Karpas-422 (cell line): Measurements from ENCODE around the gene SUB1. TPM values are rescaled to one million over a fixed set of nuclear protein-coding genes. Genes with fewer than 3 reads are reported as not detected.
"Not testable (repeated sequence)": the region's sequence is repeated elsewhere in the genome, so short reads cannot be mapped to it uniquely, and the experiment has no call there.

ENCODE experiments used
- DNase-seq: peaks from one replicate; pipeline ENCODE4 v3.0.0-alpha.2; 2015
- H2AFZ ChIP-seq: fragments of 200-600 bp; sonication (generic); 2 replicates; pipeline ENCODE4 v1.6.1; 2014; ENCODE audit warnings: antibody characterized with exemption, low read length, mixed read lengths
- H3K27ac ChIP-seq: fragments of 200-600 bp; sonication (generic); 2 replicates; pipeline ENCODE4 v1.5.1; 2014; ENCODE audit warnings: mild to moderate bottlenecking, low read length, moderate library complexity
- H3K27me3 ChIP-seq: fragments of 200-600 bp; sonication (generic); 2 replicates; pipeline ENCODE4 v1.6.1; 2014; ENCODE audit warnings: low read length, mixed read lengths
- H3K36me3 ChIP-seq: fragments of 200-600 bp; sonication (generic); 2 replicates; pipeline ENCODE4 v1.6.1; 2014; ENCODE audit warnings: low read length, mixed read lengths; ENCODE audit not compliant: insufficient read depth
- H3K4me1 ChIP-seq: fragments of 200-600 bp; sonication (generic); 2 replicates; pipeline ENCODE4 v1.6.1; 2014; ENCODE audit warnings: mild to moderate bottlenecking, low read length, mixed read lengths
- H3K4me2 ChIP-seq: fragments of 200-600 bp; sonication (generic); 2 replicates; pipeline ENCODE4 v1.6.1; 2014; ENCODE audit warnings: low read length, low read depth, mild to moderate bottlenecking; ENCODE audit not compliant: poor library complexity, severe bottlenecking
- H3K4me3 ChIP-seq: fragments of 200-600 bp; sonication (generic); 2 replicates; pipeline ENCODE4 v1.5.1; 2014; ENCODE audit warnings: mild to moderate bottlenecking, antibody characterized with exemption, low read length, mixed read lengths
- H3K79me2 ChIP-seq: fragments of 200-600 bp; sonication (generic); 2 replicates; pipeline ENCODE4 v1.6.1; 2014; ENCODE audit warnings: mild to moderate bottlenecking, low read length, mixed read lengths
- H3K9ac ChIP-seq: fragments of 200-600 bp; sonication (generic); 2 replicates; pipeline ENCODE4 v1.6.0; 2014; ENCODE audit warnings: low read length
- H3K9me2 ChIP-seq: fragments of 200-600 bp; sonication (generic), shearing (Covaris generic); replicated peaks from 2 replicates; pipeline ENCODE4 v1.6.0; 2014; ENCODE audit warnings: mild to moderate bottlenecking, low read length, moderate library complexity; ENCODE audit not compliant: insufficient read depth
- H3K9me3 ChIP-seq: fragments of 300-700, 200-600 bp; sonication (generic); 2 replicates; pipeline ENCODE4 v1.6.1; 2014; ENCODE audit warnings: low read length, mixed read lengths
- H4K20me1 ChIP-seq: fragments of 200-600 bp; sonication (generic); 2 replicates; pipeline ENCODE4 v1.6.1; 2014; ENCODE audit warnings: mild to moderate bottlenecking, antibody characterized with exemption, low read length, low read depth; ENCODE audit not compliant: insufficient read depth
- total RNA-seq: library from RNA; depleted of rRNA; stranded (reverse); fragments of >200 nt; shearing (Covaris generic); gene quantifications from 2 replicates; pipeline ENCODE4 v1.2.3, GENCODE V29; 2014; ENCODE audit warnings: low replicate concordance

Gene SUB1
- total RNA-seq, 1 experiment from 2014 or later, result 75.0 TPM

DNA sequence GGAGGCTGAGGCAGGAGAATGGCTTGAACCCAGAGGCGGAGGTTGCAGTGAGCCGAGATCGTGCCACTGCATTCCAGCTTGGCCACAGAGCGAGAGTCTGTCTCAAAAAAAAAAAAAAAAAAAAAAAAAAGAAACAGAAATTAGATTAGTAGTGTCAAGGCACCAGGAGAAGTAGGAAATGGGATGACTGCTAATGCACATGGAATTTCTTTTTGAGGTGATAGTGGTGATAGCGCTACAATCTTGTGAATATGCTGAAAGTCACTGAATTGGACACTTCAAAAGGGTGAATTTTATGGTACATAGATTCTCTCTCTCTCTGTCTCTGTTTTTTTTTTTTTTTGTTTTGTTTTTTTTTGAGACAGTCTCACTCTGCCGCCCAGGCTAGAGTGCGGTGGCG lies 42.1 kb upstream of the SUB1 start:
- no peak for DNase-seq
- Histone ChIP-seq H3K4me1 (peaks cover 59% of the 10 kb centered on the region), H3K27ac (no peak overlapping the region), H3K36me3 (no peaks in the 10 kb centered on the region), H4K20me1 (no peaks in the 10 kb centered on the region), H3K9ac (no peak overlapping the region), H3K9me3 (no peaks in the 10 kb centered on the region), H3K4me3 (no peak overlapping the region), H2AFZ (no peak overlapping the region), H3K9me2 (no peaks in the 10 kb centered on the region), H3K27me3 (no peaks in the 10 kb centered on the region), H3K79me2 (no peaks in the 10 kb centered on the region), H3K4me2 (no peak overlapping the region)

DNA sequence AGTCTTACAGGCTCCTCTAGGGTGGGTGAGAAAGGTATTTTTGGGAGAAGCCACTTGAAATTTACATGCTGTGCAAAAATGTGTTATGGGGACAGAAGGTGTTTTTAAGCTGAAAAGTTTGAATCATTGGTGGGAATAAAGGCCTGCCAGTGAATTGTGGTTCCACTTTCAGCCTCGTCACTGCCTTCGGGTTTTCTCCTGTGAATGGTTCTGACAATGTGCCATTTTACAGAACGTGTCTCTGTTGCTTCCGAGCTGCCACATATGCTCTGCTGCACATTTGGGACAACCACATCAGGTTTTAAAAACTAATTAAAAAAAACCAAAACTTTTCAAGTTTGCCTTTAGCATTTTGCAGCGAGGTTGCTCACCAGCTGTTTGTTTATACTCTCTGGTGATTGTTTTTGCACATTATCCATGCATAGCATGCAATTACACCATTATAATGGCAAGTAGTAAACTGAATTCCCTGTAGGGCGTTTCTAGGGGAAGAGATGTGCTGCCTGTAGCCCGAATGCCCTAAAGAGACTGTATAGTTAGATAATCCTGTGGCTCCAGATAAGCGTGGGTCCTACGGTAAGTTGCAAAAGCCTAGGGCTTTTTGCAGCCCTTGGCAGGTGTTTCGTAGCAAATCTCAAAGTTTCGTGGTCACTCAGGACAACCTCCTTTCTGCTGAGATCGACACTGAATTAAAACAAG lies 40.1 kb upstream of the SUB1 start:
- no peaks in the 10 kb centered on the region for H3K9me2 ChIP-seq
- H3K79me2 ChIP-seq, result no peaks in the 10 kb centered on the region
- H3K4me2 ChIP-seq, result peak overlapping the region; percentile 24
- H2AFZ ChIP-seq, result no peak overlapping the region
- no peaks in the 10 kb centered on the region for H3K9me3 ChIP-seq
- no peaks in the 10 kb centered on the region for H3K27me3 ChIP-seq
- H3K4me1 ChIP-seq, result peaks cover 40% of the 10 kb centered on the region
- no peaks in the 10 kb centered on the region for H4K20me1 ChIP-seq
- H3K27ac ChIP-seq, result no peak overlapping the region
- no peaks in the 10 kb centered on the region for H3K36me3 ChIP-seq
- H3K9ac ChIP-seq, result no peak overlapping the region
- no peak for DNase-seq
- no peak overlapping the region for H3K4me3 ChIP-seq

DNA sequence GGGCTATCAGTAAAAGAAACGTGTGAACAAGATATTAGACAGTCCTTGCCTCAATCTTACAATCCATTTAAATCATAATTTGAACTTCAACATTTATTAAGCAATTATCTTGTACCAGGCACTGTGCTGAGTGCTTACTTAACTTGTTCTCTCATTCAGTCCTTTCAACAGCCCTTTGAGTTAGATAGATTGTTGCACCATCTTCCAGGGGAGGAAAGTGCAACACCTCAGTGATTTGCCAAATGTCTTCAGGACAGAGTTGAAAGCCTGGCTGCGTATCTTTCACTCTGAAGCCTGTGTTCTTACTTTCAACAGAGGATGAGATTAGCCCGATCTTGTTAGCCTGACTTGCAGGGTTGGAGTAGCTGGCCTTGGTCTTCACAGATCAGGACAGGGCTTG lies 34.2 kb upstream of the SUB1 start:
- Histone ChIP-seq H3K4me3 (no peak overlapping the region), H3K36me3 (no peaks in the 10 kb centered on the region)

DNA sequence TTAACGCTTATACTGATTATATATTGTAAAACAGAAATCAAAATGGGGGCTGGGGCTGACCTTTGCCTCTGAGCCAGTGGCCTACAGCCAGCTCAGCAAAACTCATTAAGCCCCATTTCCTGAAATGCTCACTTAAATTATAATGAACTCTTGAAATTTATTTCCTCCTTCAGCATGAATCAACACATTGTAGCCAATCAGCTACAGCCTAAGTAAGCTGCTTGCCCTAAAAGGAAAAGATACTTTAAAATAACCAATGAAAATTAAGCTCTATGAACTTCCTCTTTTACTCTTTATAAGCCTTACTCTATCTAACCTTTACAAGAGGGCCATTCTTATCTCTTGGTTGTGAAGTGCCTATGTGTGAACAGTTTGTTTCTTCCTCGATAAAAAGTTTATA lies 33.5 kb upstream of the SUB1 start:
- H3K9me3 ChIP-seq, result no peaks in the 10 kb centered on the region; the same call in 1 of the 2 replicates
- no peak overlapping the region for H3K4me3 ChIP-seq
- no peak overlapping the region for H3K27ac ChIP-seq
- no peak overlapping the region for H2AFZ ChIP-seq
- H3K9ac ChIP-seq, result no peak overlapping the region
- no peak overlapping the region for H3K4me2 ChIP-seq
- H3K9me2 ChIP-seq, result no peaks in the 10 kb centered on the region
- H4K20me1 ChIP-seq, result no peaks in the 10 kb centered on the region
- H3K36me3 ChIP-seq, result no peaks in the 10 kb centered on the region
- H3K27me3 ChIP-seq, result no peaks in the 10 kb centered on the region
- peaks cover 3% of the 10 kb centered on the region; the same call in 1 of the 2 replicates for H3K4me1 ChIP-seq
- peak; percentile 67 for DNase-seq
- H3K79me2 ChIP-seq, result no peaks in the 10 kb centered on the region

More for the DNA sequence above, 34.2 kb upstream of the SUB1 start:
- Histone ChIP-seq H3K9me3 (no peaks in the 10 kb centered on the region; the same call in 1 of the 2 replicates), H4K20me1 (no peaks in the 10 kb centered on the region), H3K27me3 (no peaks in the 10 kb centered on the region), H3K4me1 (peaks cover 3% of the 10 kb centered on the region; the same call in 1 of the 2 replicates), H3K79me2 (no peaks in the 10 kb centered on the region), H3K27ac (no peak overlapping the region), H3K4me2 (no peak overlapping the region), H3K9ac (no peak overlapping the region), H3K9me2 (no peaks in the 10 kb centered on the region), H2AFZ (no peak overlapping the region)
- DNase-seq, result no peak

DNA sequence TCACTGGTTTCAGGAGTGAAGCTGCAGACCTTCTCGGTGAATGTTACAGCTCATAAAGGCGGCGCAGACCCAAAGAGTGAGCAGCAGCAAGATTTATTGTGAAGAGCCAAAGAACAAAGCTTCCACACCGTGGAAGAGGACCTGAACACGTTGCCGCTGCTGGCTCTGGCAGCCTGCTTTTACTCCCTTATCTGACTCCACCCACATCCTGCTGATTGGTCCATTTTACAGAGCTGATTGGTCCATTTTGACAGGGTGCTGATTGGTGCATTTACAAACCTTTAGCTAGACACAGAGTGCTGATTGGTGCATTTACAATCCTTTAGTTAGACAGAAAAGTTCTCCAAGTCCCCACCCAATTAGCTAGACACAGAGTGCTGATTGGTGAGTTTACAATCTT lies 32.9 kb upstream of the SUB1 start:
- DNase-seq, H3K4me1 ChIP-seq, H3K9ac ChIP-seq, H3K9me3 ChIP-seq, H3K4me3 ChIP-seq, H2AFZ ChIP-seq, H3K27me3 ChIP-seq, H3K4me2 ChIP-seq, H3K79me2 ChIP-seq, H3K36me3 ChIP-seq, H3K27ac ChIP-seq, H4K20me1 ChIP-seq, H3K9me2 ChIP-seq: not testable (repeated sequence)

DNA sequence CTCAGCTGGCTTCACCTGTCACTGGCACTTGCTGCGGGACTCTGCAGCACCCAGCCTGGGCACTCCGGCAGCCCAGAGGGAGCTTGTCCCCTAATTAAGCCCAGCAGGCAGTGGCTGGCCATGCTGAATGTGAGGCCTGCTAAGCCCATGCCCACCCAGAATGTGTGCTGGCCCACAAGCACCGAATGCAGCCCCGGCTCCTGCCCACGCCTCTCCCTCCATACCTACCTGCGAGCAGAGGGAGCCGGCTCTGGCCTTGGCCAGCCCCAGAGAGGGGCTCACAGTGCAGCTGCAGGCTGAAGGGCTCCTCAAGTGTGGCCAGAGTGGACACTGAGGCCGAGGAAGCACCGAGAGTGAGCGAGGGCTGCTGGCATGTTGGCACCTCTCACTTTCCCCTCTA lies 32.4 kb upstream of the SUB1 start:
- H3K9me3 ChIP-seq, result no peaks in the 10 kb centered on the region; the same call in 1 of the 2 replicates
- H3K9me2 ChIP-seq, result no peaks in the 10 kb centered on the region

DNA sequence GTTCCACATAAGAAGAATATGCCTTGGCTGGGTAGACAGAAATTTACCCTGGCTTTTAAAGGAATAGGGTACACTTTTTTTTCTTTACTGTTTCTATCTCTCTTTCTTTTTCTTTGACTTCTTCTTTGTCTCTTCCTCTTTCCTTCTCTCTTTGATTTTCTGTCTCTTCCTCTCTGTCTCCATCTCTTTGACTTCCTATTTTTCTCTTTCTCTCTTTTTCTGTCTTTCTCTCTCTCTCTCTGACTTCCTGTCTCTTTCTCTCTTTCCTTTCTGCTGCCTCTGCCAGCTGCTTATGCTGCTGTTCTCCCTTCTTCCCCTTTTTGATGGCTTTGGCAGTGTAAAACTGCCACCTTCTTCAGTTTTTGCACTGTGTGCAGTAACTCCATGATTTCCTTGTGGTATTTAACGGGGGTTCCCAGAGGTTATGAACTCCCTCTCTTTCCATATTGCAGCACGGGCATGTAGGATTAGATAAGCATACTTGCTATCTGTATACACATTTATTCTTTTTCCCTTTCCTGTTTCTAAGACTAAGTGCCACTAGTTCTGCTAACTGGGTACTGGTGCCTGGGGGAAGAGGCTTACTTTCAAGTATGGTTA lies 31.1 kb upstream of the SUB1 start:
- H2AFZ ChIP-seq, H3K4me2 ChIP-seq, H3K27ac ChIP-seq, DNase-seq, H3K9me3 ChIP-seq, H3K4me1 ChIP-seq, H3K79me2 ChIP-seq, H3K4me3 ChIP-seq, H4K20me1 ChIP-seq, H3K9ac ChIP-seq, H3K9me2 ChIP-seq, H3K27me3 ChIP-seq, H3K36me3 ChIP-seq: not testable (repeated sequence)

More for the DNA sequence above, 32.4 kb upstream of the SUB1 start:
- Histone ChIP-seq H4K20me1 (no peaks in the 10 kb centered on the region), H3K36me3 (no peaks in the 10 kb centered on the region), H3K4me1 (peaks cover 3% of the 10 kb centered on the region; the same call in 1 of the 2 replicates), H3K79me2 (no peaks in the 10 kb centered on the region), H3K27ac (no peak overlapping the region), H3K9ac (no peak overlapping the region), H2AFZ (no peak overlapping the region), H3K4me2 (no peak overlapping the region), H3K27me3 (no peaks in the 10 kb centered on the region), H3K4me3 (no peak overlapping the region)
- no peak for DNase-seq

DNA sequence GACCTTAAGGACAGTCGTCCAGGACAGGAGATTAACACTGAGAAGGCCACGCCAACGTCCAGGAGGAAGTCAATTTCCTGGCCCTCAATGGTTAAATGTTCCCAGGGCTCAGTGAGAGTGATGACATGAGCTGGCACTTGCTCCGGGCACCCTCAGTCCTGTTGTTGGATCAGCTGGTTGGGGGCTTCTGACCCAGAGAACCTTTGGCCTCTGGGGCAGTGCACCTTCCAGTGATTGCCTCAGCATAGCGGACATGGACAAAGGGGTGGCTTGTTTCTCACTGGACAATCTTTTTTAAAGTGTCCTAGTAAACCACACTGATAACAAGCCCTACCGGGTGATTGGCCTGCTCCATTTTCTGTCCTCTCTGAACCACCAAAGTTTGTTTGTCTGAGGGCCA lies 28.8 kb upstream of the SUB1 start:
- H4K20me1 ChIP-seq, H3K4me2 ChIP-seq, H2AFZ ChIP-seq, DNase-seq, H3K4me1 ChIP-seq, H3K4me3 ChIP-seq, H3K27ac ChIP-seq, H3K9me2 ChIP-seq, H3K27me3 ChIP-seq, H3K79me2 ChIP-seq, H3K36me3 ChIP-seq, H3K9ac ChIP-seq, H3K9me3 ChIP-seq: not testable (repeated sequence)
